Cardiac muscle cell (in vitro differentiated cells and primary cell): ENCODE measurements around the gene ALDH6A1. TPM values are rescaled to one million over a fixed set of nuclear protein-coding genes. Genes with fewer than 3 reads are reported as not detected.

Source experiments
- DNase-seq, 2 donors: peaks; one replicate each; pipeline versions ENCODE4 v3.0.0 to v3.0.0-alpha.2; 2010 to 2017; ENCODE audit warnings: low read depth in 1 of 2, low spot score in 1 of 2
- H3K27ac ChIP-seq: fragments of 200-600 bp; sonication (generic); 2 replicates; pipeline ENCODE4 v1.5.1; 2016
- H3K27me3 ChIP-seq: fragments of 200-600 bp; sonication (generic); 2 replicates; pipeline ENCODE4 v1.6.0; 2016; ENCODE audit warnings: control low read depth
- H3K36me3 ChIP-seq: fragments of 200-600 bp; sonication (generic); 2 replicates; pipeline ENCODE4 v1.5.1; 2016; ENCODE audit warnings: control low read depth
- H3K4me1 ChIP-seq: fragments of 200-600 bp; sonication (generic); 2 replicates; pipeline ENCODE4 v1.8.1; 2017; ENCODE audit warnings: low read depth, mild to moderate bottlenecking, mixed run types
- H3K4me3 ChIP-seq: fragments of 200-600 bp; sonication (generic); 2 replicates; pipeline ENCODE4 v1.5.1; 2016; ENCODE audit warnings: mild to moderate bottlenecking
- H3K9me3 ChIP-seq: fragments of 200-600 bp; sonication (generic); 2 replicates; pipeline ENCODE4 v1.5.1; 2017; ENCODE audit warnings: low read depth, mild to moderate bottlenecking, control low read depth
- CTCF ChIP-seq: IDR thresholded peaks from 2 replicates; pipeline ENCODE4 v1.5.1; 2012; ENCODE audit warnings: low read depth, mild to moderate bottlenecking, low read length
- polyA plus RNA-seq: library from polyadenylated mRNA; unstranded; fragments of >200 nt; fragmentation: Nextera tagmentation; extraction: Ambion mirVana; gene quantifications from 2 replicates; pipeline ENCODE4 v1.2.1, GENCODE V29; 2016
- total RNA-seq: library from RNA; depleted of rRNA; stranded (reverse); fragments of >200 nt; gene quantifications from 2 replicates; pipeline ENCODE4 v1.2.3, GENCODE V29; 2016

ALDH6A1 gene
- total and polyA plus RNA-seq, 2 experiments from 2014 or later, result 53.7 to 55.5 TPM

GRCh38 chr14:74048281-74048680 is 36.0 kb downstream of the ALDH6A1 start:
- H3K9me3 ChIP-seq, result no peaks in the 10 kb centered on the region
- H3K36me3 ChIP-seq, result no peaks in the 10 kb centered on the region
- H3K4me3 ChIP-seq, result no peak overlapping the region
- H3K27ac ChIP-seq, result no peak overlapping the region
- no peaks in the 10 kb centered on the region for H3K27me3 ChIP-seq
- no peak for TF ChIP-seq CTCF
- H3K4me1 ChIP-seq, result no peaks in the 10 kb centered on the region
- DNase-seq, result peak in 1 of 2 donors; percentile 7

GRCh38 chr14:74045522-74045921 is 38.7 kb downstream of the ALDH6A1 start:
- H3K27ac ChIP-seq, result no peak overlapping the region
- H3K36me3 ChIP-seq, result no peaks in the 10 kb centered on the region
- no peaks in the 10 kb centered on the region for H3K27me3 ChIP-seq
- no peak for DNase-seq
- H3K9me3 ChIP-seq, result no peaks in the 10 kb centered on the region
- no peaks in the 10 kb centered on the region for H3K4me1 ChIP-seq
- H3K4me3 ChIP-seq, result no peak overlapping the region
- no peak for TF ChIP-seq CTCF

GRCh38 chr14:74042296-74042695 is 42.0 kb downstream of the ALDH6A1 start:
- no peaks in the 10 kb centered on the region for H3K27me3 ChIP-seq
- H3K9me3 ChIP-seq, result no peaks in the 10 kb centered on the region
- H3K4me1 ChIP-seq, result no peaks in the 10 kb centered on the region
- no peak for DNase-seq
- no peaks in the 10 kb centered on the region for H3K36me3 ChIP-seq
- no peak overlapping the region for H3K27ac ChIP-seq
- no peak overlapping the region for H3K4me3 ChIP-seq
- TF ChIP-seq CTCF, result no peak

GRCh38 chr14:74038020-74038859 is 46.0 kb downstream of the ALDH6A1 start:
- peak; percentile 52 for TF ChIP-seq CTCF
- Histone ChIP-seq H3K27ac (no peak overlapping the region), H3K27me3 (no peaks in the 10 kb centered on the region), H3K9me3 (no peaks in the 10 kb centered on the region), H3K4me1 (no peaks in the 10 kb centered on the region), H3K4me3 (no peak overlapping the region), H3K36me3 (peaks cover 4% of the 10 kb centered on the region)
- peak; percentile 53 to 69 for DNase-seq

- no peak overlapping the region for H3K4me3 ChIP-seq
- peaks cover 4% of the 10 kb centered on the region for H3K36me3 ChIP-seq
- no peak overlapping the region for H3K27ac ChIP-seq
- H3K4me1 ChIP-seq, result no peaks in the 10 kb centered on the region
- H3K27me3 ChIP-seq, result no peaks in the 10 kb centered on the region
- peak in 1 of 2 donors; percentile 9 for DNase-seq
- TF ChIP-seq CTCF, result no peak
- H3K9me3 ChIP-seq, result no peaks in the 10 kb centered on the region
Observed at GRCh38 chr14:74035556-74035955, 48.7 kb downstream of the ALDH6A1 start.
